ENCODE measurements around the gene CEBPE.

- TF ChIP-seq, protein P1, sequence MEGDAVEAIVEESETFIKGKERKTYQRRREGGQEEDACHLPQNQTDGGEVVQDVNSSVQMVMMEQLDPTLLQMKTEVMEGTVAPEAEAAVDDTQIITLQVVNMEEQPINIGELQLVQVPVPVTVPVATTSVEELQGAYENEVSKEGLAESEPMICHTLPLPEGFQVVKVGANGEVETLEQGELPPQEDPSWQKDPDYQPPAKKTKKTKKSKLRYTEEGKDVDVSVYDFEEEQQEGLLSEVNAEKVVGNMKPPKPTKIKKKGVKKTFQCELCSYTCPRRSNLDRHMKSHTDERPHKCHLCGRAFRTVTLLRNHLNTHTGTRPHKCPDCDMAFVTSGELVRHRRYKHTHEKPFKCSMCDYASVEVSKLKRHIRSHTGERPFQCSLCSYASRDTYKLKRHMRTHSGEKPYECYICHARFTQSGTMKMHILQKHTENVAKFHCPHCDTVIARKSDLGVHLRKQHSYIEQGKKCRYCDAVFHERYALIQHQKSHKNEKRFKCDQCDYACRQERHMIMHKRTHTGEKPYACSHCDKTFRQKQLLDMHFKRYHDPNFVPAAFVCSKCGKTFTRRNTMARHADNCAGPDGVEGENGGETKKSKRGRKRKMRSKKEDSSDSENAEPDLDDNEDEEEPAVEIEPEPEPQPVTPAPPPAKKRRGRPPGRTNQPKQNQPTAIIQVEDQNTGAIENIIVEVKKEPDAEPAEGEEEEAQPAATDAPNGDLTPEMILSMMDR (IDR thresholded peaks at IDR 0.05 in 4 of 5, conservative IDR thresholded peaks at IDR 0.05 in 1 of 5) = no peak
- TF ChIP-seq POLR2A (IDR thresholded peaks at IDR 0.05) = no peak
Observed at GRCh38 chr14:23160924-23161522, 42.0 kb upstream of the CEBPE start.
